ENCODE measurements around the gene PRX. TPM values are rescaled to one million over a fixed set of nuclear protein-coding genes. Genes with fewer than 3 reads are reported as not detected.

The PRX gene
- total RNA-seq, 1 experiment from 2014 or later: 2.2 TPM

DNA sequence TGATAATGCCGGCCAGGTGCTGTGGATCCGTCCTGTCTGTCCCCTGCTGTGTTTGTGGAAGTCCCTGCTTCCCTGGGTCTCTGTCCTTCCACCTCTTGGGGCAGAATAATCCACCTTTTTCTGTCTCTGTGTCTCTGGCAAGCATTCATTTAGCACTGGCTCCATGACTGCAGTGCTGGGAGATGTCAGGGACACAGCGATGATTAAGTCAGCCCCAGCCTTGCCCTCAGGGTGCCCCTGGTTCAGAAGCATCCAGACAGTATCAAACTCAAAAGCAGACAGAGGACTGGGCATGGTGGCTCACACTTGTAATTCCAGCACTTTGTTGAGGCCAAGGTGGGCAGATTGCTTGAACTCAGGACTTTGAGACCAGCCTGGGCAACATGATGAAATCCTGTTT, 24.7 kb downstream of the PRX start:
- Histone ChIP-seq H3K9me2 (replicated peaks; ENCODE audit: low read length) (no peaks in the 10 kb centered on the region), H3K36me3 (ENCODE audit: low read depth, low read length) (no peaks in the 10 kb centered on the region), H3K9ac (ENCODE audit: low read length) (no peak overlapping the region), H3K79me2 (ENCODE audit: low read length) (no peaks in the 10 kb centered on the region), H3K4me3 (ENCODE audit: low read length) (no peak overlapping the region), H3K9me3 (ENCODE audit: low read length) (no peaks in the 10 kb centered on the region), H4K20me1 (ENCODE audit: low read length) (no peaks in the 10 kb centered on the region), H3K4me1 (ENCODE audit: insufficient read depth, low read length) (peaks cover 10% of the 10 kb centered on the region; the same call in 1 of the 2 replicates), H3K27ac (ENCODE audit: low read length) (no peak overlapping the region), H2AFZ (ENCODE audit: low read length) (no peak overlapping the region), H3K27me3 (ENCODE audit: low read length) (no peaks in the 10 kb centered on the region), H3F3A (ENCODE audit: low read length, unreplicated experiment) (no peaks in the 10 kb centered on the region), H3K4me2 (ENCODE audit: low read length) (no peak overlapping the region)
- TF ChIP-seq EZH2 (IDR thresholded peaks at IDR 0.05; ENCODE audit: low read length, unreplicated experiment): no peak
- TF ChIP-seq, protein P1, sequence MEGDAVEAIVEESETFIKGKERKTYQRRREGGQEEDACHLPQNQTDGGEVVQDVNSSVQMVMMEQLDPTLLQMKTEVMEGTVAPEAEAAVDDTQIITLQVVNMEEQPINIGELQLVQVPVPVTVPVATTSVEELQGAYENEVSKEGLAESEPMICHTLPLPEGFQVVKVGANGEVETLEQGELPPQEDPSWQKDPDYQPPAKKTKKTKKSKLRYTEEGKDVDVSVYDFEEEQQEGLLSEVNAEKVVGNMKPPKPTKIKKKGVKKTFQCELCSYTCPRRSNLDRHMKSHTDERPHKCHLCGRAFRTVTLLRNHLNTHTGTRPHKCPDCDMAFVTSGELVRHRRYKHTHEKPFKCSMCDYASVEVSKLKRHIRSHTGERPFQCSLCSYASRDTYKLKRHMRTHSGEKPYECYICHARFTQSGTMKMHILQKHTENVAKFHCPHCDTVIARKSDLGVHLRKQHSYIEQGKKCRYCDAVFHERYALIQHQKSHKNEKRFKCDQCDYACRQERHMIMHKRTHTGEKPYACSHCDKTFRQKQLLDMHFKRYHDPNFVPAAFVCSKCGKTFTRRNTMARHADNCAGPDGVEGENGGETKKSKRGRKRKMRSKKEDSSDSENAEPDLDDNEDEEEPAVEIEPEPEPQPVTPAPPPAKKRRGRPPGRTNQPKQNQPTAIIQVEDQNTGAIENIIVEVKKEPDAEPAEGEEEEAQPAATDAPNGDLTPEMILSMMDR (conservative IDR thresholded peaks at IDR 0.05; ENCODE audit: low read depth, low read length): no peak
- no peak for TF ChIP-seq EZH2phosphoT487 (IDR thresholded peaks at IDR 0.05; ENCODE audit: borderline replicate concordance, low read length)
- ATAC-seq: no peak
- ChIA-PET POLR2A (ENCODE audit: unreplicated experiment) (no interaction called here), CTCF (no interaction called here)
- intact Hi-C loops (cut with micrococcal nuclease): no loop called here
- BruUV-seq (replicated peaks): no TSS peak
- no peak for DNase-seq

DNA sequence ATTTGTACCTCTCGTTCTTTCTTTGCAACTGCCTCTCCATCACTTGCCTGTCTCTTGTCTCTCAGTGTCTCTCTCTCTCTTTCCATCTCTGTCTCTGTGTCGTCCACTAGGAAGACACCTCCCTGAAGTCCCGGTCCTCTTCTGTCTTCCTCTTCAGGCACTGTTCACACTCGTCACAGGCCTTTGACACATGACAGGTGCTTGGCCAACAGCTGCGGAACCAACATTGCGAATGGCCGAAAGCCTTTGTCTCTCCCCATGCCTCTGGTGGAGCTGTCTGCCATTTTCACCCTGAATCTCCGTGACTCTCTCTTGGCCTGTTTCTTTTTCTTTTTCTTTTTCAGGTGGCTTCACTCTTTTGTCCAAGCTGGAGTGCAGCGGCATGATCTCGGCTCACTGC, 26.0 kb downstream of the PRX start:
- Histone ChIP-seq H3K27me3 (ENCODE audit: low read length) (no peaks in the 10 kb centered on the region), H3K36me3 (ENCODE audit: low read depth, low read length) (no peaks in the 10 kb centered on the region), H3F3A (ENCODE audit: low read length, unreplicated experiment) (no peaks in the 10 kb centered on the region), H3K4me3 (ENCODE audit: low read length) (no peak overlapping the region), H3K9ac (ENCODE audit: low read length) (no peak overlapping the region), H3K27ac (ENCODE audit: low read length) (no peak overlapping the region), H3K9me2 (replicated peaks; ENCODE audit: low read length) (no peaks in the 10 kb centered on the region), H3K4me1 (ENCODE audit: insufficient read depth, low read length) (no peaks in the 10 kb centered on the region), H3K9me3 (ENCODE audit: low read length) (no peaks in the 10 kb centered on the region), H3K79me2 (ENCODE audit: low read length) (no peaks in the 10 kb centered on the region), H2AFZ (ENCODE audit: low read length) (no peak overlapping the region), H4K20me1 (ENCODE audit: low read length) (no peaks in the 10 kb centered on the region), H3K4me2 (ENCODE audit: low read length) (no peak overlapping the region)
- intact Hi-C loops (cut with micrococcal nuclease): no loop called here
- DNase-seq (no peak), ATAC-seq (no peak)
- TF ChIP-seq EZH2 (IDR thresholded peaks at IDR 0.05; ENCODE audit: low read length, unreplicated experiment): no peak
- TF ChIP-seq, protein P1 (conservative IDR thresholded peaks at IDR 0.05; ENCODE audit: low read depth, low read length): no peak
- no peak for TF ChIP-seq EZH2phosphoT487 (IDR thresholded peaks at IDR 0.05; ENCODE audit: borderline replicate concordance, low read length)
- CTCF ChIA-PET: no interaction called here
- POLR2A ChIA-PET (ENCODE audit: unreplicated experiment): no interaction called here
- no TSS peak for BruUV-seq (replicated peaks)

DNA sequence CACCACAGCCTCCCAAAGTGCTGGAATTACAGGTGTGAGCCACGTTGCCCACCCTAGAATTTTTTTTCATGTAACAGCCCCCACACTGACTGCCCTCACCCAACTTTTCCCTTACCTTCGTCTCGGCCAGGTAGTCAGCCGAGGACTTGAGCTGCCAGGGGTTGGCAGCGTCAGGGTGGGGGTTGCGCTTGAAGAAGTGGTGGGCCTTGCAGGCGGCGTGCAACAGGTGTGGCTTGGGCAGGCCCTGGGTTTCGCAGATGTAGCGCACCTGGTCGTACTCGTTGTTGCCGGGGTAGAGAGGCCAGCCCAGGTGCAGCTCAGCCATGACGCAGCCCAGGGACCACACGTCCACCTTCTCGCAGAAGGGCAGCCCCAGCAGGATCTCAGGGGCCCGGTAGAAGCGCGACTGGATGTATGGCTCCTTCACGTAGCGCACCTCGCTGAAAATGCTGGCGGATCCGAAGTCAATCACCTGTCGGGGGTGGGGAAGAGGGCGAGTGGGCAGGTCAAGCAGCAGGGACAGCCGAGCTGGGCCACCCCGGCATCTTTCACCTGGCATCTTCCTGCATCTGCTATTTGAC, 29.4 kb downstream of the PRX start:
- ChIA-PET POLR2A (ENCODE audit: unreplicated experiment) (no interaction called here), CTCF (no interaction called here)
- H3K4me3 ChIP-seq (ENCODE audit: low read length): no peak overlapping the region
- H3K27ac ChIP-seq (ENCODE audit: low read length): no peak overlapping the region
- H2AFZ ChIP-seq (ENCODE audit: low read length): no peak overlapping the region
- H3K9ac ChIP-seq (ENCODE audit: low read length): no peak overlapping the region
- no peak overlapping the region for H3K4me2 ChIP-seq (ENCODE audit: low read length)
- intact Hi-C loops (cut with micrococcal nuclease): no loop called here
- H3K9me2 ChIP-seq (replicated peaks; ENCODE audit: low read length): no peaks in the 10 kb centered on the region
- H3K79me2 ChIP-seq (ENCODE audit: low read length): no peaks in the 10 kb centered on the region
- no peak for ATAC-seq
- H3K4me1 ChIP-seq (ENCODE audit: insufficient read depth, low read length): no peaks in the 10 kb centered on the region
- TF ChIP-seq, protein P1 (conservative IDR thresholded peaks at IDR 0.05; ENCODE audit: low read depth, low read length): no peak
- TF ChIP-seq EZH2 (IDR thresholded peaks at IDR 0.05; ENCODE audit: low read length, unreplicated experiment) (no peak), EZH2phosphoT487 (IDR thresholded peaks at IDR 0.05; ENCODE audit: borderline replicate concordance, low read length) (no peak)
- H3K9me3 ChIP-seq (ENCODE audit: low read length): no peaks in the 10 kb centered on the region
- no peaks in the 10 kb centered on the region for H3K27me3 ChIP-seq (ENCODE audit: low read length)
- BruUV-seq (replicated peaks): no TSS peak
- H4K20me1 ChIP-seq (ENCODE audit: low read length): no peaks in the 10 kb centered on the region
- DNase-seq: no peak
- H3F3A ChIP-seq (ENCODE audit: low read length, unreplicated experiment): no peaks in the 10 kb centered on the region
- H3K36me3 ChIP-seq (ENCODE audit: low read depth, low read length): no peaks in the 10 kb centered on the region
